GM13977 (cell line): ENCODE measurements around the gene MTRFR.

Experiments
- DNase-seq: peaks from one replicate; pipeline ENCODE4 v3.0.0; 2012; ENCODE audit warnings: low spot score
- CTCF ChIP-seq: IDR thresholded peaks from 2 replicates; pipeline ENCODE4 v1.5.1; 2012; ENCODE audit warnings: mild to moderate bottlenecking, control low read depth; ENCODE audit not compliant: insufficient read depth; ENCODE audit errors: extremely low read depth, missing control alignments
- in situ Hi-C: fragments of 300-500 bp; cut with MboI; formaldehyde crosslinking; loops from one replicate; pipeline ENCODE4 v1.12.0; 2022; ENCODE audit warnings: low sequenced_read_pairs, low pct_unique_long_range_greater_than_20kb, mixed read lengths, inconsistent platforms; ENCODE audit not compliant: unreplicated experiment

Gene MTRFR

GRCh38 chr12:123284669-123285068 lies 51.4 kb downstream of the MTRFR start:
- TF ChIP-seq CTCF = no peak
- in situ Hi-C loops = no loop called here
- DNase-seq = no peak

DNA sequence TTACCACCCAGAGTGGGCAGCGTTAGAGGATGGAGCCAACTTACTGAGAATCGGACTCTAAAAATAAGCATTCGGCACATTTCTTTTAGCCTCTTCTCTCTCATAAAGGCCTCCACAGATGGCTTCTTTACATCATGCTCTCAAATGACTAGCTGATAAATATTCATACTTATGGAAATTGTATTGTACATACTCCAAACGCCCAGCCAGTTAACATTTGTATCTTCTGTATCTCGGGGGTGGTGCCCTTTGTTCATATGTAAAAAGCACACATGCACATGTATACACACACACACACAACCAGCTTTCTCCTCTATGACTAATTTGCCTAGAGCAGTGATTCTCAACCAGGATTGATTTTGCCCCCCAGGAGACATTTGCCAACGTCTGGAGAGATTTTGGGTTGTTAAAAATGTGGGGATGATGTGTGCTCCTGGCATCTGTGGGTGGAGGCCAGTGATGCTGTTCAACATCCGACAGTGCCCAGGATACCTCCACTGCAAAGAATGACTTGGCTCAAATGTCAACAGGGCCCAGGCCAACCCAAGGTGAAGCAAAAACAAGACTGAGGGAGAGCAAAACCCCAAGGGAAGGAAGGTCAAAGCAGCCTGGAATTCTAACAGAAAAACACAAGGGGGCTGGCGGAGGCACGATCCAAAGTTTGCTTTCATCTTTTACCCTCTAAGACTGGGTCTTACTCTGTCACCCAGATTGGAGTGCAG lies 53.6 kb downstream of the MTRFR start:
- in situ Hi-C loops = no loop called here
- no peak for TF ChIP-seq CTCF
- no peak for DNase-seq

DNA sequence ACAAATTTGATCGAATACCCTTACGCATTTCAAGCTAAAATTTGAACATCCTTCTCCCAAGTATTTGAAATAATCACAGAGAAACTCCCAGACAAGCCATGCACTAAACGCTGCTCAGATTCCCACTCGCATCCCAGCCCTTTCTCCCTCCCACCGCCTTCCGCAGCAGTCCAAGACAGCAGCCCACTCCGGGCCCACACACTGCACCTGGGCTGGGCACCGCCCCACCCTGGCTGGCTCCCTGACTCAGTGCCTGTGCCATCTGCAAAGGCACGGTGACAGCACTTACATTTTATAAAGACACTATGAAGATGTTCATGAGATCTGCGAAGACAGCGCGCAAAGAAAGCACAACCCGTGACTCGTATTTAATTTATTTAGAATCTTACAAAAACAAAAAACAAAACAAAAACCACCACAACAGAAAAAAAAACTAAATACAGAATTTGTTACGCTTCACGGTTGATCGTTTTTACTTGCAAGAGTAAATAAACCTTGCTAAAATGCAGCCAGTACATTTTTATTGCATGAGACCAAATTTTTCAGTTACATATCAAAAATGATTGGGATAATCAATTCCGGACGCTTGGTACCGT lies 55.6 kb downstream of the MTRFR start:
- DNase-seq = no peak
- in situ Hi-C loops = no loop called here
- no peak for TF ChIP-seq CTCF

- in situ Hi-C loops = no loop called here
- DNase-seq = no peak
- TF ChIP-seq CTCF = no peak
Observed at GRCh38 chr12:123289911-123290310, 56.7 kb downstream of the MTRFR start.

DNA sequence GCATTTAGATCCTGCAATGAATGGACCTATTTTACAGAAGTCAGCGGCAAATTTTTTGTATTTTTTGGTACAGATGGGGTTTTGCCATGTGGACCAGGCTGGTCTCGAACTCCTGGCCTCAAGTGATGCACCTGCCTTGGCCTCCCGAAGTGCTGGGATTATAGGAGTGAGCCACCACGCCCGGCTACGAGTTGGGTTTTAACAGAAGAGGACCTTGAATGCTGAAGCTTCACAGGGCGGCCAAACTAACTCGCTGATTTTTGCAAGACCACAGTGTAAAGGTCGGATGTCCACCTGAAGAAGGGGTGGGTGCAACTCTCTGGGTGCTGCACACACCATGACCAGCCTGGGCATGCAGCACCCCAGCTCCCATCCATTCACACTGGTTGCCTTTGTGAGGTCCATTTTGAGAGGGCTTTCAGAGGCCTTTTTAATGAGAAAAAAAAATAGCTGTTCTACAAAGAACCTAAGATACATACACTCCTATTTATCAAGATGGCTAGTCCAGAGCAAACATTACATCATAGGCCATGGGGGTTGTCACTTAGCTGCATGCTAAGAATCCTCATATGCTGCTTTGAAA lies 60.0 kb downstream of the MTRFR start:
- no peak for TF ChIP-seq CTCF
- no peak for DNase-seq
- in situ Hi-C loops = no loop called here

DNA sequence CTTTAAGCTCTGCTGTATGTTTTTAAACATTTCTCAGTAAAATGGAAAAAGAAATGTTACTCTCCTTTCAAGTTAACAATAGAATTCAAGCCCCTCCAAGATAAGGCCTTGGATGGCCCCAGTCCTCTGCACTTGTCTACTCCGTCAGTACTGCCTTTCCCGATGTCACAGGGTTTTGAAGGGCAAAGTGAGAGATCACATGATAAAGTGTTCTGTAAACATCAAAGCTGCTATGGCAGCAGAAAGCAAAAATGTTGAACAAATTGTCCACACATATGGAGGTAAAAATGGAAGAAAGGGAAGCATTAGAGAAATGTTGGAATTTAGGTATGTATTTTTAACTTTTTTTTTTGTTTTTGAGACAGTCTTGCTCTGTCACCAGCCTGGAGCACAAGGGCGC lies 71.9 kb downstream of the MTRFR start:
- in situ Hi-C loops = no loop called here
- TF ChIP-seq CTCF = no peak
- no peak for DNase-seq
